22Rv1 (cell line): ENCODE data around the gene TOE1.

Source experiments
- CTCF ChIP-seq: fragments of 450-650 bp; IDR thresholded peaks from 2 replicates; pipeline ENCODE4 v1.5.1; 2017; ENCODE audit warnings: mild to moderate bottlenecking
- ZFX ChIP-seq: fragments of 450-650 bp; IDR thresholded peaks from 2 replicates; pipeline ENCODE4 v1.6.1; 2017; ENCODE audit warnings: antibody characterized with exemption, borderline replicate concordance

GRCh38 chr1:45353685-45354084 is 13.7 kb downstream of the TOE1 start:
- TF ChIP-seq CTCF: no peak
- no peak for TF ChIP-seq ZFX
